Myocyte (in vitro differentiated cells): Measurements from ENCODE around the gene CLN6. TPM values are rescaled to one million over a fixed set of nuclear protein-coding genes. Genes with fewer than 3 reads are reported as not detected.
"Not testable (repeated sequence)": the region's sequence is repeated elsewhere in the genome, so short reads cannot be mapped to it uniquely, and the experiment has no call there.

ENCODE experiments used
- DNase-seq: peaks from one replicate; pipeline ENCODE4 v3.0.0-alpha.2; 2012; ENCODE audit warnings: low read depth
- total RNA-seq: library from RNA; depleted of rRNA; stranded (reverse); fragments of >200 nt; gene quantifications from 2 replicates; pipeline ENCODE4 v1.2.3, GENCODE V29; 2014

The CLN6 gene
- total RNA-seq, 1 donor from 2014 or later = 14.1 TPM

DNA sequence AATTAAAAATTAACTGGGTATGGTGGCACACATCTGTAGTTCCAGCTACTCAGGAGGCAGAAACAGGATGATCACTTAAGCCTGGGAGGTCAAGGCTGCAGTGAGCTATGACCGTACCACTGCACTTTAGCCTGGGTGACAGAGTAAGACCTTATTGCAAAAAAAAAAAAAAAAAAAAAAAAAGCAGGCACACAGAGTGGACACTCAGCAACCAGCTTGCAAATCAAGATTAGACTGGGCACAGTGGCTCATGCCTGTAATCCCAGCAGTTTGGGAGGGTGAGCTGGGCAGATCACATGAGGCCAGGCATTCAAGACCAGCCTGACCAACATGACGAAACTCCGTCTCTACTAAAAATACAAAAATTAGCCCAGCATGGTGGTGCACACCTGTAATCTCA lies 5.4 kb downstream of the CLN6 start:
- no peak for DNase-seq

DNA sequence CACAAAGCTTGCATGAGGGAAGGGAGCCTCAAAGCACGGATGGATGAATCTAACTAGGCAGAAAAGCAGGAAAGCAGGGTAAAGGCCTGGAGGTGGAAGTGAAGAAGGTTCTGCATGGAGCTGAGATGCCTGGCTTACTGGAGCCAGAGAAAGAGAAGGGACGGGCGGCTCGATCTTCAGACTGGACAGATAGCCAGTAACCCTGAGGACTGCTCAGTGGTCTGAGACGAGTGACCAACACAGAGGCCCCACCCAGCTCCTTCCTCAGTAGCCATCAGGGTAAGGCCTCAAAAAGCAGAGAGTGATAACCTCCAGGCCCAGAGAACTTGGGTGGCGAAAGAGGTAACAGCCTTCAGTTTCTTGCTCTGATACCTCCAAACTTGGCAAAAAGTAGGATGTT lies 6.4 kb downstream of the CLN6 start:
- DNase-seq = no peak

DNA sequence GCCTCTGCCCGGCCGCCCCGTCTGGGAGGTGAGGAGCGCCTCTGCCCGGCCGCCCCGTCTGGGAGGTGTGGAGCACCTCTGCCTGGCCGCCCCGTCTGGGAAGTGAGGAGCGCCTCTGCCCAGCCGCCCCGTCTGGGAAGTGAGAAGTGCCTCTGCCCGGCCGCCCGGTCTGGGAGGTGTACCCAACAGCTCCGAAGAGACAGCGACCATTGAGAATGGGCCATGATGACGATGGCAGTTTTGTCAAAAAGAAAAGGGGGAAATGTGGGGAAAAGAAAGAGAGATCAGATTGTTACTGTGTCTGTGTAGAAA lies 7.1 kb downstream of the CLN6 start:
- DNase-seq = not testable (repeated sequence)

DNA sequence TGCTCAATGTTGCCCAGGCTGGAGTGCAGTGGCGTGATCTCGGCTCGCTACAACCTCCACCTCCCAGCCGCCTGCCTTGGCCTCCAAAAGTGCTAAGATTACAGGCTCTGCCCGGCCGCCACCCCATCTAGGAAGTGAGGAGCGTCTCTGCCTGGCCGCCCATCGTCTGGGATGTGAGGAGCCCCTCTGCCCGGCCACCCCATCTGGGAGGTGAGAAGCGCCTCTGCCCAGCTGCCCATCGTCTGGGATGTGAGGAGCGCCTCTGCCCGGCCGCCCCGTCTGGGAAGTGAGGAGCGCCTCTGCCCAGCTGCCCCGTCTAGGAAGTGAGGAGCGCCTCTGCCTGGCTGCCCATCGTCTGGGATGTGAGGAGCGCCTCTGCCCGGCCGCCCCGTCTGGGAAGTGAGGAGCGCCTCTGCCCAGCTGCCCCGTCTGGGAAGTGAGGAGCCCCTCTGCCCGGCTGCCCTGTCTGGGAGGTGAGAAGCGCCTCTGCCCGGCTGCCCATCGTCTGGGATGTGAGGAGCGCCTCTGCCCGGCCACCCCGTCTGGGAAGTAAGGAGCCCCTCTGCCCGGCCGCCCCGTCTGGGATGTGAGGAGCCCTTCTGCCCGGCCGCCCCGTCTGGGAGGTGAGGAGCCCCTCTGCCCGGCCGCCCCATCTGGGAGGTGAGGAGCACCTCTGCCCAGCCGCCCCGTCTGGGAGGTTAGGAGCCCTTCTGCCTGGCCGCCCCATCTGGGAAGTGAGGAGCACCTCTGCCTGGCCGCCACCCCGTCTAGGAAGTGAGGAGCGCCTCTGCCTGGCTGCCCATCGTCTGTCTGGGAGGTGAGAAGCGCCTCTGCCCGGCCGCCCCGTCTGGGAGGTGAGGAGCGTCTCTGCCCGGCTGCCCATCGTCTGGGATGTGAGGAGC lies 7.7 kb downstream of the CLN6 start:
- DNase-seq = not testable (repeated sequence)

DNA sequence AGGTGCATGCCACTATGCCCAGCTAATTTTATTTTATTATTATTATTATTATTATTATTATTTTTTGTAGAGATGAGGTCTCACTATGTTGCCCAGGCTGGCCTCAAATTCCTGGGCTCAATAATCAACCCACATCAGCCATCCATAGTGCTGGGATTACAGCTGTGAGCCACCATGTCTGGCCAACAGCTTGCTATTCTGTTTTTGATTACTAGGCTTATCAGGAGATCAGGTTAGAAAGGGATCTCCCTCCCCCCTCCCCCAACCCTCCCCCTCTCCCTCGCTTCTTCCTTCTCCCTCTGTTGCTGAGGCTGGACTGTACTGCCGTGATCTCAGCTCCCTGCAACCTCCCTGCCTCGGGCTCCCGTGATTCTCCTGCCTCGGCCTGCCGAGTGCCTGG lies 8.6 kb downstream of the CLN6 start:
- no peak for DNase-seq

DNA sequence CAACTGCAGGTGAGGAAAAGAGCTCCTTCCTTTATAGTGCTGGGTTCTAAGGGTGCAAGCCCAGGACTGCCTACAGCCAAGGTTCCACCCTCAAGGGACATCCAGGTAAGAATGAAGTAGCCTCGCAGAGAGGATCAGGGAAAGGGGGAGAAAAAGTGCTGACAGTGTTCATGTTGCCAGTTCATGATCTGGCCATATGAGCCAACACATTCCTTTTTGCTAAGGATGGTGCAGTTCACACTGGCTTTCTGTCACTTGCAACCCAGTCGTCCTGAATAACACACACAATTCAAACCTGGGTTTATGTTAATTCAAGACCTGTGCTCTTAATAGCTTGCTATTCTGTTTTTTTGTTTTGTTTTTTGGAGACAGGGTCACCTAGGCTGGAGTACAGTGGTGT lies 9.0 kb downstream of the CLN6 start:
- DNase-seq = no peak

DNA sequence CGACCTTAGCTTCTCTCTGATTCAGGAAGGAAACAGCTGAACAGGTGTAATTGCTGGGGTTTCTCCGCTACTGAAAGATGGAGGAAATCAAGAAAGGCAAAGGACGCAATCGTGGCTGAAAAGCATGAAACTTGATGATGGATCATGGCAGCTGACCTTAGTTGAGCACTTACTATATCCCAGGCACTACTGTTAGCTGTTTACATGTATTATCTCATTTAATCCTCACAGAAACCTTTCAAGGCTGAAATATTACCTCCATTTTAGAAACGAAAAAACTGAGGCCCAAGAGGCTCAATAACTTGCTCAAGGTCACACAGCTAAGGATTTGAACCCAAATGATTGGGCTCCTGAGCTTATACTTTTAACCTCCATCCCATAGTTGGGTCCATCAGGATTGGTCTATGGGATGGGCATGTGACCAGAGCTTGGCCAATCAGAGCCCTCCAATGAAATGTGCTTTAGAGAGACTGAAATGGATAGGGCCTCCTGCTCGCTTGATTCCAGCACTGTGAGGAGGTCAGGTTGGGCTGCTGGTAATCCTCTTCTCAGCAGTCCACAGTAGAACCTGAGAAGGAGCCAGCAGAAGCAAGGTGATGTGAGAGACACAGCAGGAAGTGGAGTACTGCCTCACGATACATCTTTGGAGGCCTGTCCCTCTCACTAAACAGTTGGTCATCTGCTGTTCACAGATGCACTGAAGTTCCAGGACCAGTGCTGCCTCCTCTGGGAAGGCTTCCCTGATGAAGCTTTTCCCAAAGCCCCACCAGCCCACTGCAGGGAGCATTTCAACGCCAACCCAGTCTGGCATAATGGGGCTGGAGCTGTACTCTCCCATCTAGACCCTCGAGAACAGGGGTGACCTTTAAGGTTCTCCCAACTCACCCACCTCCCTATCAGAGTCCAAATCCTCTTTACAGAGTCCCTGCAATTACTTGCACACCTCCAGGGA lies 10.4 kb downstream of the CLN6 start:
- DNase-seq = no peak

DNA sequence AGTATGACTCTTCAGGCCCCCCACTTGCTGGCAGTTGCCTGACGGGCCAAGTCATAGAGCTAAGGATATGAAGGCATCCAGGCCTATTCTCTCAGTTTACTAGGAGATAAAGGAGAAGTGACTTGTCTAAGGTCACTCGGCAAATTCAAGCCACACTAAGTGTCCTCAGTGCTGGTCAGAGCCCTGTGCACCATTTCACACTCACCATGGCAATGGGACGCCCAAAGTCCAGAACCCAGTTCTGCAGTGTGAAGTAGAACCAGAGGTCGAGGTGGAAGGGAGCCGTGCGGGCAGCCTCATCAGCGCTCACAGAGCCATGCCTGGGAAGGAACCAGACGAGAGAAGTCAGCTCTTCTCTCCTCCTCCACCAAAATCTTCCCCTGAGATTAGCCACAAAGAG lies 11.2 kb downstream of the CLN6 start:
- DNase-seq = no peak

DNA sequence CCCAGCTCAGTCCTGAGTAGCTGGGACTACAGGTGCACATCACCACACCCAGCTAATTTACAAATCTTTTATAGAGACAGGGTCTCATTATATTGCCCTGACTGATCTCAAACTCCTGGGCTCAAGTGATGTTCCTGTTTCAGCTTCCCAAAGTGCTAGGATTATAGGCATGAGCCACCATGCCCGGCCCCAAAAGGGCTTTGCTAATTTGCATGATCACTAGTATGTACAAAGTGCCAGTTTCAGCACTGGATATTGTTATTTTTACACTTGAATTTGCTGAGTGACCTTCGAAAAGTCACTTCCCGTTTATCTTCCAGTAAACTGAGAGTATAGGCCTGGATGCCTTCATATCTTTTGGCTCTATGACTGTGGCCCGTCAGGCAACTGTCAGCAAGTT lies 12.2 kb downstream of the CLN6 start:
- DNase-seq = no peak

DNA sequence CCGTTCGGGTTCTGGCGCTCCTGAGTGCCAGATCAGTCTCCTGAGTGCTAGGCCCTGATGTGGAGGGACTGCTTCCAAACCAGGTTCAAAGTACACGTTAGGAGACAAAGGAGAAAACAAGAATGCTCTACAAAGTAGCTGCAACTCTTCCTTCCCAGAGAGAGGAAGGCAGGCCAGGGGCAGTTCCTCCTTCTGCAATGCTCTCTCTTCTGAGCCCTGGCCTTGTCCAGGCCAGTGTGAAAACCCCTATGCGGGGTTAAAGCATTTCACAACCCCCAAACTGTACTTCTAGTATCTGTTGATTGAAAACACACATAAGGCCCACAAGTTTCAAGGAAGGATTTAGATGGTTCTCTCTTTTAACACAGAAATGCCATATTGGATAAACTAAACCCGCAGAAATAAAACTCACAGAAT lies 14.7 kb downstream of the CLN6 start:
- DNase-seq = no peak

DNA sequence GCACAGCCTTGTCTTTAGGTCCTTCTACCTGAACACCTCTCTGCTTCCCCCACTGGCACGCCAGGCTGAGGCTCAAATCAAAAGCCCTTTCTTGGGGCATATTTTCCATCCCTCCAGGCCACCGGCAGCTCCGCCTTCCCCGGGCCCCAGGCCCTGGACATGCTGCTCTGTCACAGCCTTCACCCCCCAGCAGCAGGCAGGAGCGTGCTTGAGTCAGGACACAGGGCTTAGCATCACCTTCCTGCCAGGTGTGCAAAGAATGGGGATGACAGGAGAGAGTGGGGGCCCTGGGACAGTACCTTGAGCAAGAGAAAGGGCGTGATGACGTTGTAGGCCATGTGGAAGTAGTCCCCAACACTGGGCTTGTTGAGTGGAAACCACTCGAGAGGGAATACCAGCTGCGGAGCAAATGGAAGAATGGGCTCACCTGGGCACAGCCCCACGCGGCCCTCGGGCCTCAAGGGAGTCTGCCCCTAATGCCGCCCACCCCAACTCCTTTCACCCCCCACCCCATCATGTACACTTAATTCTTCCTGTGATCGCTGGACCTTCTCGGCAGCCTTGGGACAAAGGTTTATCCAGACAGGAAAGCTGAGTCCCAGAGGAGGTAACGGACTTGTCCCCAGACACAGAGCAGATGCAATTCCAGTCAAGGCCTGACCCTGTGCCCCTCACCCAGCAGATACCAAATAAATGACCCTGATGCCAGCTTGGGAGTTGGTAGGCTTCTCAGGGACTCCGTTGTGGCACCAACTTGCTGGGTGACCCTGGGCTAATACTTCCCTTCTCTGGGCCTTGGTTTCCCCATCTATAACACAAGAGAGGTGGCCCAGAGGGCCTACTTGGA lies 15.3 kb downstream of the CLN6 start:
- no peak for DNase-seq

DNA sequence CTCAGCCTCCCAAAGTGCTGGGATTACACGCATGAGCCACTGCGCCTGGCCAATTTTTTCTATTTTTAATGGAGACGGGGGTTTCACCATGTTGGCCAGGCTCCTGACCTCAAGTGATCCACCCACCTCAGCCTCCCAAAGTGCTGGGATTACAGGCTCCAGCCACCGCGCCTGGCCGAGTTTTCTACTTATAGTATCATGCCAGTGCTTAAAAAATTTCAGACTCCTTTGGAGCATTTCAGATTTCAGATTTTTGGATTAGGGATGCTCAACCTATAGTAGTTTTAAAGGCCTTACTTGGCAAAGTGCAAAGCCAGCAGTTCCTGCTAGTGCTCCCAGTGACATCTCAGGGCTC lies 16.1 kb downstream of the CLN6 start:
- DNase-seq = not testable (repeated sequence)

DNA sequence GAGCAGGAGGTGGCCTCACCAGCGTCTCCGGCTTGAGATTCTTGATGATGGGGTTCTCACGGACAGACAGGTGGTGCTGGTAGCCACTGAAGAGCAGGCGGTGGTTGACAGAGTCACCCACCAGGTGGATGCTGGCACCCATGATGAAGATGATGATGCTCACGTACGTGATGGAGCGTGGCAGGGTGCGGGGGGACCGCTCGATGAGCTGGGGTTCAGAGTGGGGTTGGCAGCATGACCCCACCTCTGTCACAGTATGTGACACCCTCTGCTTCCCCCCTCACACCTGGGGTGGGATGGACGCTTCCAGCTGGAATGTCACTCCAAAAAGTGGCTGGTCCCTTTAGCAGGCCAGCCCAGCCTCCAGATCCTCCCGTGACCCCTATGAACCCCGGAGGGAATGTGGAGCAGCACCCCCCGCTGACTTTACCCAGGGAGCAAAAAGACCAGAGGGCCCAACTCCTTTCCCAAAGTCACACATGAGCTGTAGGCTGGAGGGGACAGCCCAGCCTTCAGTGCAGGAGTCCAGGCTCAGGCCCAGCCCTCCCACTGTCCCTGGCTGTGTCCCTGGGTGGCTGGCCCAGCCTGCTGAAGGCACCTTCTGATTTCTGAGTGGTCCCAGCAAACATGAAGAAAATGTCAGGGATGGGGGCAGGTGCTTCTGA lies 17.7 kb downstream of the CLN6 start:
- no peak for DNase-seq

DNA sequence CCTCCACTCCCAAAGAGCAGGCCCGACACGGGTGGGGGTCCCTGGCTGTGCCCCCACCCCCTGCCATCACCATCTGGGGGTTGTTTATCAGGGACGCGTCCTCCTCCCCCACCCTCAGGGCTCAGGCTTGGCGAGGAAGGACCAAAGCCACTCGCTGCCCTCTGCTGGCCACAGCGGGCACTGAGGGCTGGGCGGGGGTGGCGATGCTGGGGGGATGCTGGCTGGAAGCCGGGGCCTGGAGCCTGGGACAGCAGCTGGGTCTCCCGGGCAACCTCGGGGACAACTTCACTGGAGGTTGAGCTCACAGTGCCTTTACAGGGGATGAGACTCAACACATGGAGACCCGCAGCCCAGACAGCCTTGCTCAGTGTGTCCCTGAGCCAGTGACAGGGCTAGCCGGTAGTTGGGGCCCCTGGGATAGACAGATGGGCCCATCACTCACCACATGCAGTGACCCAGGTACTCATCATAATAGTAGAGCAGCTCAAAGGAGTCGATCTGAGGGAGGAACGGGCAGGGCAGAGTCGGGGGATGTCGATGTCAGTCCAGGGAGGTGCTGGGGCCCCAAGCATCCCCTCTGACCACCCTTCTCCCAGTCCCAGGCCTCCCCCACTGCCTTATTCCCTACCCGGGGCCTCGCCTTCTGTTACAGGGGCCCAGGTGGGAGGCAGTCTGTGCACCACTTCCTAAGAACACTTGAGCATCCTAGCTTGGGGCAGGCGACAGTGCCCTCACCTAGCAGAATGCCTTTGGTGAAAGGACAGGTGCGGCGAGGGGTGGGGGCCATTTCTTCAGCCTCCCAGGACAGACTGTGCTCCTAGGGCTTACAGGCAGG lies 18.5 kb downstream of the CLN6 start:
- DNase-seq = peak; percentile 72

DNA sequence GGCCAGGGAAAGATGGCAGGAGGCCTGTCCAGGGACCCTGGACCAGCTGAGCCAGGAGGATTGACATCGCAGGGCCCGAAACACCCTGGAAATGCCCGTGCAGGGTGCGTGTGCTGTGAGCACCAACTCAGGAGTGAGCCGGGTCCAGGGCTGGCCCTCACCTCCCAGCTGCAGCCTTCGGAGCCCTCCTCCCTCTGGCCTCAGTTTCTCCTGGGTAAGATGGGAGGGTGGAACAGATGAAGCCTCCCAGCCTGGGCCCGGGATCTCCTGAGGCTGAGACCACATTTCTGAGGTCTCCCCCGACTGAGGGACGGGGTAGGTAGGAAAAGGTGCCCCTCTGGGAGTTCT lies 19.1 kb downstream of the CLN6 start:
- no peak for DNase-seq

DNA sequence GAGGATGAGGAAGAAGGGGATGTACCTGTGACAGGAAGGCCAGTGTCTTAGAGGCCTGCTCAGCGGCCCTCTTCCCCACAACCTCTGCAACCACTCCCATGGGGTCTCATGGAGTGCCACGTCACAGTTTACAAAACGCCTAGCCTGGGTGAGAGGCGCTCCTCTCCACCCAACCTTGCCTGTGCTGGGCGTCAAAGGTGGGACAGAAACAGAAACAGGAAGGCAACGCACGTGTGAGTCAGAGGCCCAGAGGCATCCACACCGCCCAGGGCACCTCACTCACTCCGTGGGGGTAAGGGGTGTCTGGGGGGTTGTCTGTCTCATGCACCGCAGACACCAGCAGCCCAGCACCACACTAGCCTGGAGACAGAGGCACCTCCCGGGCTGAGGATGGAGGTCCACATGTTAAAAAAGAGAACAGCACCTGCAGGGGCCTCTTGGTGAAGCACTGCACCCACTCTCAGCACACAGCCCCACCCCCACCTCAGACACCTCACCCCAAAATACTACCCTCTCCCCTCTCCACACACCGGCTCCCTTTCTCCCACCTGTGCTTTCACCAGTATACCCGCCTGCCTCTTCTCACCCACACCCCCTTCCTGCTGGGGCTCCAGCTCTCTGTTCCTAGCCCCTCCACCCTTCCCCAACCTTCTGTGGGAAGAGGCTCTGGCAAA lies 19.7 kb downstream of the CLN6 start:
- no peak for DNase-seq

DNA sequence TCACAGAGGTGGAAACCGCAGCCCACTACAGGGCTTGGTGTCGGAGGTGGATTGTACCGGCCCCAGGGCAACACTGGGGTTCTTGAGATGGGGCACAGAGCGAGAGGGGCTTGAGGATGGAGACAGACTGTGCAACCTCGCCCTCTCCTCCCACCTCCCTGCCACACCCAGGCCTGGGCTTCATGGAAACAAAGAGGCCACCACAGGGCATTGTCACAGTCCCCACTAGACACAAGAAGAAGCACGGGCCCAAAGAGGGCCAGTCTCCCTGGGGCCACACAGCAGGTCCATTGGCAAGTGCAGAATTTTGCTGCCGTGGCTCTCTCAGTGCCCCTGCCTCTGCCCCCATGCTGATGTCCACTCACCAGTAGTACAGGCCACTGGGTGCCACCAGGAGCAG lies 20.3 kb downstream of the CLN6 start:
- no peak for DNase-seq

DNA sequence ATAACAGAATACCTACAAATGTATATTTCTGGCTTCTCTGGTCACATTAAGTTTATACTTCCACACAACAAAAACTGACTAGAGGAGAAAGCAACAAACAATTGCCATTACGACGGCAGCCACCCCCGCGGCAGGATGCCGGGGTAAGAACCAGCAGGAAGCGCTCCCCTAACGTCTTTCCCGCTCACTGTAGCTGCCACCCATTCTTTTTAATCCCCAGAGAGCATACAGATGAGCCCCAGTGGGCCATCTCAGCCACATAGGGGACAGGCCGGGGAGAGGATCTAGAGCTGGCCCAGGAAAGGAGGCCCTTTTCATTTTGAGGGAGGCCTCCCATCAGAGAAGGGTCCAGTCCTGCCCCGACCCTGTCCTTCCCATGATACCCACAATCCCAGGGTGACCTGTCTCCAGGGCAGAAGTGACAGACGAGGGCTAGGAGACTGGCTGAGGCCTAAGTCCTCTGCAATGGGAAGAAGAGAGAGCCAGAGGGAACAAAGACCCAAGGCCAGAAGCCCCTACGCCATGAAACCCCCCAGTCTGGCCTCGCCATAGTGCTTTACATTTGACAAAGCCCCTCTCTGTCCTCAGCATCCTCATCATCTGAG lies 20.8 kb downstream of the CLN6 start:
- no peak for DNase-seq

DNA sequence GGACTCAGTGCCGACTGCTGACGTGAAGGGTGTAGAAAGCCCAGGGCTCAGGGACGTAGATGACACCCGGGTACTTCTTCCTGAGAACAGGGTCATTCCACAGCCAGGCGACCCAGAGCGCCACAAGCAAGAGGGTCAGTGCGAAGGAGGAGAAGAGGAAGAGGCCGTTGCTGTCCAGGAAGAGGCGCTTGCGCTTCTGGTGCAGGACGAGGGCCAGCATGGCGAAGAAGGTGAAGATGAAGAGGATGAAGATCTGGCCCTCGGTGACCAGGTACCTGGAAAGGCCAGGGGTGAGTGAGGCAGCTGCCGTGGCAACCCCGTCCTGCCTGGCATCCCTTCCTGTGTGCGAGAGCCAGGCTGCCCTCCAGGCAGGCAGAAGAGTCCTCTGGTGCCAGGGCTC lies 21.4 kb downstream of the CLN6 start:
- no peak for DNase-seq
